SHP77 (cell line): ENCODE results near the gene GNRH2.
"Not testable (repeated sequence)": the region's sequence is repeated elsewhere in the genome, so short reads cannot be mapped to it uniquely, and the experiment has no call there.

ENCODE experiments used
- DNase-seq, 2 experiments: peaks; one replicate each; lab custom pipeline; 2025; lab: John Stamatoyannopoulos, UW

GNRH2 gene

DNA sequence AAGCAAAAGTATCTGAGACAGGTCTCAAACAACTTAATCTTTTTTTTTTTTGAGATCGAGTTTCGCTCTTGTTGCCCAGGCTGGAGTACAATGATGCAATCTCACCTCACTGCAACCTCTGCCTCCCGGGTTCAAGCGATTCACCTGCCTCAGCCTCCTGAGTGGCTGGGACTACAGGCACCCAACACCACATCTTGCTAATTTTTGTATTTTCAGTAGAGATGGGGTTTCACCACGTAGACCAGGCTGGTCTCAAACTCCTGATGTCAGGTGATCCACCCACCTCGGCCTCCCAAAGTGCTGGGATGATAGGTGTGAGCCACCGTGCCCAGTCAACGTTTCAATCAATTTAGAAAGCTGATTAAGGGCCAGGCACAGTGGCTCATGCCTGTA is 29.8 kb downstream of the GNRH2 start:
- not testable (repeated sequence) for DNase-seq

DNA sequence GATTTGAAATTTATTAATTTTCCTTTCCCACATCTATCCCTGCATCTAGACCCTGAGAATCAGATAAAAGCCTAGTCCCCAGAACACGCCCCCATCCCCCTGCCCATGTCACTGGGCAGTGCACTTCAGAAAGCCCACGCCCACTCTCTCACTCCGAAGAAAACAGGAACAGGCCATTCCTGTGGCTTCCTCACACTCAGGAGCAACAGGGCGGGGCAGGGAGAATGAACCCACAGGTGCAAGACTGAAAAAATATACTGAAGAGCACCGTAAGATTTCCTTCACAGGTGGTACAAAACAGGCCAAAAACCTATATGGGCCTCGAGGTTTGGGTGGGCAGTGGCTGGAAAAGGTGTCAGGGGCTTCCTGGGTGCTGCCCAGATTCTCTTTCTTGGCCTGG is 31.4 kb downstream of the GNRH2 start:
- DNase-seq = no peak

DNA sequence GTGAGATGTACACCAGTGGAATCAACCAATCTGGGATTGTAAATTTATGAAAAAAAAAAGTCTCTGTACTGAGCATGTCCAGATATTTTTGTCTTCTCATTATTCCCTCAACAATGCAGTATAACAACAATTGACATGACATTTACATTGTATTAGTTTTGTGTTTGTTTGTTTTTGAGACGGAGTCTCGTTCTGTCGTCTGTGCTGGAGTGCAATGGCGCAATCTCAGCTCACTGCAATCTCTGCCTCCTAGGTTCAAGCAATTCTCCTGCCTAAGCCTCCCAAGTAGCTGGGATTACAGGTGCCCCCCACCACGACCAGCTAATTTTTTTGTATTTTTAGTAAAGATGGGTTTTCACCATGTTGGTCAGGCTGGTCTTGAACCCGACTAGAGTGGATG is 31.9 kb downstream of the GNRH2 start:
- DNase-seq = not testable (repeated sequence)

DNA sequence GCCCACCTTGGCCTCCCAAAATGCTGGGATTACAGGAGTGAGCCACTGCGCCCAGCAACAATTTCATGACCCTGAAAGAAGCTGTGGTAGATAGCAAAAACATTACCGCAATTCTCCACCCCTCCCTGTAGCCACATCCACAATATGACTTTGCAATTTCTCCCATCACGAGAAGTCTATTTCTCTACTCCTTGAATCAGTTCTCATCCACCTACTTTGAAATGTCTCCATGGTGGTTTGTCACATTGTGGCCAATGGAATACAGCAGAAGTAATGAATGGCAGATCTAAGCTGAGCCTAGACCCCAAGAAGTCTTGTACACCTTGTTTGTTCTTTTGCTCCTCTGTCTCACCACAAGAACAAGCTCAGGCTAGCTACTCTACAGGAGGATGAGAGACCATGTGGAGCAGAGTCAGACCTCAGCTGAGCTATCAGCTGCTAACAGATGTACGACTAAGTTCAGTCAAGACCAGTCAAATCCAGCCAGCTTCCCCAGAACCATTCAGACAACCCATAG is 34.3 kb downstream of the GNRH2 start:
- no peak for DNase-seq

DNA sequence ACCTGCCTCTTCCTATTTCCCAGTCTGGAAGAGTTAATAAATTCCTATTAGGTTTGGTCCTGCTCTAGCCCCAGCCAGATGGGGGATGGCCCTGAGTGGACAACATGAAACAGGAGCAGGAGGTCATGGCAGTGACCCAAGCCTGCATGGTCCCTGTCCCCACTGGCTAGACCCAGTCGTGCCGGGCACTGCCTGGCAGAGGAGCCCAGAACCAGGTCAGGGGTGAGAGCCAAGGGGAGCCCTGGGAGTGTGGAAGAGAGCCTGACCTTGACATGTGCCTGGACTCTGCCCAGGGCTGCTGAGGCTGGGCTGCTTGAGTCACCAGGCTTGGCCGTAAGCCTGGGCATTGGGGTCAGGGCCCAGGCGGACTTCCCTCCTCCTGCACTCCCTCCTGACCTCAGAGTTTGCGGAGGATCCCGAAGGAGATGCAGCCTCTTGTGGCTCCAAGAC is 37.5 kb downstream of the GNRH2 start:
- no peak for DNase-seq

DNA sequence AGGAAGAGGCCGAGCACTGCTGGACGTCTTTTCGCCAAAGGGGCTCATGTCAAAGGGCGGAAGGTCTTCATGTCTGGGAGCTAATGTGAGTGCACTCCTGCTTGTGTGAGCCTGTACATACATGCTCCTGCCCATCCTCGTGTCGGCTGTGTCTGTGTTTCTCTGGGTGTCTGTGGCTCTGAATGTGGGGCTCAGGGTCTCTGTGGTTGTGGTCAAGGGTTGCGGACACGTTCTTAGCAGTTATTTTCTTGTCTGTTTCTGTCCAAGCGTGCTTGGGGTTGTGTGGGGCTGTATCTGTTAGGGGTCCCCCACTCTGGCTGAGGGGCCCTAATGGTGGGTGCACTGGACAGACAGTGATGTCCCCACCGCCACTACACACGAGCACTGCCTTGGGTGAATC is 38.2 kb downstream of the GNRH2 start:
- no peak for DNase-seq

DNA sequence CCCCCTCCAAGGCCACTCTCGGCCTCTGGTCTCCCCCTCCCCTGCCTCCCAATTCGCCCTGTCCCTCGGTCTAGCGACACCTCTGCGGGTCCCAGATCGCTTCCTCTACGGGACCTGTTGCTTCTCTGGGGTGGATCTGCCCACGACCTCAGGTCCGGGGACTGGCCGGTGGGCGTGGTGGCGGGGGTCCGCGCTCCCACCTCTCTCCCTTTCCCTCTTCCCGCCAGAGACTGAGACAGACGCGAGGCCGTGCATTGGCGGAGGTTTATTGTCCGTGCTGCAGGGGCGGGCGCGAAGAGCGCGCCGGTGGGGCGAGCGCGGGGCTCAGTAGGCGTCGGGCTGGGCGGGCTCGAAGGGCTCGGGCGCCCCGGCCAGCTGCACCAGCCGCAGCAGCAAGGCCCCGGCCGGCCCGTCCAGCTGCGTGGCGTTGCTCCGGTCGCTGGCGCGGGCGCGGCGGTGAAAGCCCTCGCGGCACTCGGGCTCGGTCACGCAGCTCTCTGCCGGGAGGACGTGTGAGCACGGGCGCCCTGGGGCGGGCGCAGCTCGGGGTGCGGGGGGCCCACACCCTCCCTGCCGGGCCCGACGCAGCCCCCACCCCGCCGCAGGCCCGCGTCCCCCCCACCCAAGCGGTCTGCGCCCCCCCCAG is 39.0 kb downstream of the GNRH2 start:
- DNase-seq = no peak

DNA sequence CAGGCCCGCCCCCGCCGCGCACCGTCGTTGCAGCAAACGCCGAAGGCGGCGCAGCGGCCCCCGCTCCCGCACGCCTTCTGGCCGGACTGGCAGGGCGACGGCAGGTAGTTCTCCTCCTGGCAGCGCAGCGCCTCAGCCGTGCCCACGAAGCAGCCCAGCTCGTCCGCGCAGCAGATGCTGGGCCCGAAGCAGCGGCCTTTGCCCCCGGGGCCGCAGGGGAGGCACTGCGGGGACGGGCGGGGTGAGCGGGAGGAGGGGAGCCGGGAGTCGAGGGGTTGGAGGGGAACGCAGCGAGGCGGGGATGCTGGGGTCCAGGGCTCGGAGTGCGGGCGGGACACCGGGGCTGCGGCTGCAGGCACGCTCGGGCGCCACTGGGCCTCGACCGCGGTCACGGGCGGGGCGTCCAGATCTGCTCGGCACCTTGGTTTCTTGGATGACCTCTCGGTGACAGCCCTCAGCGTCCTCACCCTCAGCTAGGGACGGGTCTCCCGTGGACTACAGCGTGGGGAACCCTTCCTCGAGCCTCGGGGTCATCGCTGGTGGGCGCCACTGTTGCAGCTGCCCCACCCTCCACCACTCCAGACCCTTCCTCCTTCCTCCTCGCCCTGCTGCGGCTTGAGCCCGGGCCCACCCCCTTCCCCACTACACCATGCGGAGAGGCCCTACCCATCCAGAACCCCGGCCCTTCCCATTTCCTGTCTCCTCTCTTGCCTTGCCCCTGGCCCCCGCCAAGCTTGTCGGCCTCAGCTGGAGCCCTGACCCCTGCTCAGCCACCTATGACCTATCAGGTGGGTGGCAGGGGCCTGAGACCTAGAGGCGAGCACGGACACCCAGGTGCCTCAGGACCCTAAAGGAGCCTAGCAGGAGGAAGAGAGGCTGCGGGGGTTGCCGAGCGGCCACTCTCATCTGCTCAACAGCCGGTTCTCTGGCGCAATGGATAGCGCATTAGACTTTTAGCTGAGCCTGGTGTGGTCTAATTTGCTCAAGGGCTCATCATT is 39.8 kb downstream of the GNRH2 start:
- no peak for DNase-seq

DNA sequence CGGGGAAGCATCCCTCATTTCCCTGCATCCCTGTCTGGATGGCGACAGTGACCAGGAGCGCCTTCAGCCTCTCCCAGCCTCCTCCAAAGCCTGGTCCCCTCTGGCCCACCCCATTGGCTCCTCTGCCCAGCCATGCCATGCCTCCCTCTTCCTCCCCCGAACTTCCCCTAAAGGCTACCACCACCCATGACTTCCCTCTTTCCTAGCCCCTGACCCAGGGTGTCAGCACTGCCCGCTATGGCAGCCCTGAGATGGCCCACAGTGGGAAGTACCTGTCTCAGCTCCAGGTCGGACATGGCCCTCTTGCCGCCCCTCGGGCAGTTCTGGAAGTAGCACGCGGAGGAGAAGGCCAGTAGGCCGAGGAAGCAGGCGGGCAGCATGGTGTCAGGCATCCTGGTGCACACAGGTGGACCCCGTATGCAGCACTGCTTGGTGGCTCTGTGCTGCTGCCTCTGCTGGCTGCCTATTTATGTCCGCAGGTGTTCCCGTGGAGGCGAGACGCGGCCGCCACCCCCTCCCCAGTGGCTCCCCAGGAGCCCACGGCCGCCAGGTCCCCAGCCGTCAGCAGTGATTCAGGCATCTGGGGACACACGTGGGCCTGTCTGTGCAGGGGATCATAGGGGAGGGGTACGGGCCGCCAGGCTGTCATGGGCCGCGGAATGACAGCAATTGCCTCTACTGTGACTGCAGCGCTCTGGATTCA is 41.0 kb downstream of the GNRH2 start, which contains the start of gene AVP:
TSS of gene AVP (minus strand) at position 442 of the 703 bp plus-strand sequence. CDS start at position 392, 50 bp downstream.
- no peak for DNase-seq

DNA sequence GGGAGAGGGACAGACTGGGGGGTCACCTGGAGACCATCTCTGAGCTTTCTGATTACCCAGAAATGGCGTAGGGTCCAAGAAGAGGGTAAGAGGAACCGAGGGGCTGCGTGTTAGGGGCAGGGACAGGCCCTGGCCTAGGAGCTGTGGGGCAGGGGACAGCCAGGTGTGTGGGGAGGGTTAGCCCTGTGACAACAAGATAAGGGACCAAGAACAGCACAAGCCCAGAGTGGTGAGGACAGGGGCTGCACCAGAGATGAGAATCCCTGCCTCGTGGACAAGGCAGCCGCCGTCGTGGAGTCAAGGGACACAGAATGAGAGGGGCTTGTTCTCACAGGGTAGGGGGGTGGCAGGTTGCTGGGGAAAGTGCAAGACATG is 41.6 kb downstream of the GNRH2 start:
- DNase-seq = no peak

DNA sequence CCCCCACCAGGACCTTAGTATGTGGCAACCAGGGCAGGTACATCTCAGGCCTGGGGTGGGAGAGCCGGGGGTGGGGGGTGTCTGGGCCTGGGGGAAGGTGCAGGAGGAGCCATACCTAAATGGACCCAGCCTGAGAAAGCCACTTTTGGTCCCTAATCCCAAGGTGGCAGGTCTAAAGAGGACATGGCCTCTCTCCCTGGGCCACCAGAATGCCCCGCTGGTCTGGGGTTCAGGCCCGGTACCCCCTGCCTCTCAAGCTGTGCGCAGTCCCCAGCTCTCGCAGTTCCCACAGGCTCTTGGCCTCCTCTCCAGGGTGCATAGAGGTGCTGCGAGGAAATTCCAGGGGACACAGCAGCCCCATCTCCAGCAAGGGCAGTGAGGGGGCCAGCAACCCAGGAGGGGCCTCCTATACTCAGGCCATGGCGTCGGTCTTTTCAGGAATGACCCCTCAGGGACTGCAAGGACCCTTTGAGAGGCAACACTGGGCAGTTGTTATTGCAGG is 42.2 kb downstream of the GNRH2 start:
- DNase-seq = no peak

DNA sequence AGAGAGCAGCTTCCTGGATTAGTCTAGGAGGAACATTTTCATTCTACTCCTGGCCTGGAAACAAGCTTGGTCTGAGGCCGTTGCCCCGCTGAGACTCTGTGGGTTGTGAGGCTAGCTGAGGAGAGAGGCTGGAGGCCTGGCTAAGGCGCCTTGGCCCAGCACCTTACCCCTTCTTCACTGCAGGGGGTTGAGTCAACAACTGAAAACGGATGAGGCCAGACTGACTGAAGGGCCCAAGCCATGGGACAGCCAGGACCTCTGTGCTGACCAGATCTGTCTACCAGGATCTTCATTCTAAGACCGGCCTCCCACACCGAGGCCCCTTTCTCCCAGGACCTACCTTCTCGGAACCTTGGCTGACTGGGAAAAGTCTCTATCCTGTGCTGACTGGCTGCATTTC is 44.6 kb downstream of the GNRH2 start:
- DNase-seq = no peak

DNA sequence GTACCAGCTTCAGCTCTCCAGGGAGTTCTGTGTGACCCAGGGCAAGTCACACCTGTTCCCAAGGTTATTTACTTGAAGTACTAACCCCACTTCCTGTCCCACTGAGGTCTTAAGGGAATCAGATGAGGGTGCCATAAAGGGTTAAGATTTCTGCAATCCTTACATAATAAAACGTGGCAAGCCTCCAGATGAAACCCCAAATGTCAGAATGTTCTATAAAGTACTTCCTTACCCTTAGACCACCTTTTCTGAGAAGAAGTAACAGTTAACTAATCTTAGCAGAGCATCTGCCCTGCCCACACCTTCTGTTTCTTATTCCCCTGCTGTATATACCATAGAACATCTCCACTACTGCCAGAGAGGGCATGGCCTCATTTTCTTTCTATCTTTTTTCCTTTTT is 47.1 kb downstream of the GNRH2 start:
- no peak for DNase-seq

DNA sequence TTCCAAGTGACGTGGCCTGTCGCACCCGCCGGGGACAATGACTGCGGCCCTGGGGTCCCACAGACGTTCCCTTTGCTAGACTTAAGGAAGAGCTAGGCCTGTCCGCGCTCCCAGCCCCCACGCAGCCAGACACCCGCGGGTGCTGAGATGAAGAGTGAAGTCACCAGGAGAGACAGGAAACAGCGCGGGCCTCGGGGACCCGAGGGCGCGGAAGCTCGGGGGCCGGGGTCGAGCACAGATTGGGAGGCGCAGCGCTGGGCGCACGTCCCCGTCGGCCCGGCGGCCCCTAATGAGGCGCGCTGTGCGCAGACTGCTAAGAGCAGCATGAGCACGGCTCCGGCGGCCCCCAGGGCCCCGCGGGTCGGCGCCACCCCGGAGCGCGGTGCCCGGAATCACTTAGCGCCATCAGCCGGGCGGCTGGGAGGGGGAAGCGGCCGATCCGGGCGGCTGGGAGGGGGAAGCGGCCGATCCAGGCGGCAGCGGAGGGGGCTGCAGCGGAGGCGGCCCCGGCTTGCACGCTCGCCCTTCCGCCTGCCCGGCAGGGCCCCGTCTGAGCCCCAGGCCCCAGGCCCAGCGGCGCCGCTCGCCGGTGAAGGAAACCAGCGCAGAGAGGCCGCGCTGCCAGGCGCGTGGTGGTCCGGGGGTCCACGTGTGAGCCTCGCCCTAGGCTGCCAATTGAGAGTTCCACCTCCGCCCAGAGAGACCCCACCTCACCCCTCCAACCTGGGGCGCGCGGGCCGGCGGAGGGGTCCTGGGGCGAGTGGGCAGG is 49.4 kb downstream of the GNRH2 start:
- no peak for DNase-seq

DNA sequence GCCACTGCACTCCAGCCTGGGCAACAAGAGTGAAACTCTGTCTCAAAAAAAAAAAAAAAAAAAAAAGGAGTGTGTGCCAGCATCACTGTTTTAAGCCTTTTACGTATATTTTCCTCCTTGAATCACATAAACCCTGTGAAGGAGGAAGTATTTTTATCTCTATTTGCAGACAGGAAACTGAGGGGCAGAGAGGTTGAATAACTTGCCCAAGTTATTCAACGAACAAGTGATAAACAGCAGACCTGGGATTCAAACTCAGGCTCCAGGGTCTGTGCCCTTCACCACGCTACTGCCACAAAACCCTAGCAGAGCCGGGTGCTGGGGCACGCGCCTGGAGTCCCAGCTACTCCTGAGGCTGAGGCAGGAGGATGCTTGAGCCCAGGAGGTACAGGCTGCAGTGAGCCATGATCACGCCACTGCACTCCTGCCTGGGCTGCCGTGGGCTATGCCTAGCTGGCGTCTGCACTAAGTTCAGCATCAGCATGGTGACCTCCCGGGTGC is 50.5 kb downstream of the GNRH2 start:
- no peak for DNase-seq

DNA sequence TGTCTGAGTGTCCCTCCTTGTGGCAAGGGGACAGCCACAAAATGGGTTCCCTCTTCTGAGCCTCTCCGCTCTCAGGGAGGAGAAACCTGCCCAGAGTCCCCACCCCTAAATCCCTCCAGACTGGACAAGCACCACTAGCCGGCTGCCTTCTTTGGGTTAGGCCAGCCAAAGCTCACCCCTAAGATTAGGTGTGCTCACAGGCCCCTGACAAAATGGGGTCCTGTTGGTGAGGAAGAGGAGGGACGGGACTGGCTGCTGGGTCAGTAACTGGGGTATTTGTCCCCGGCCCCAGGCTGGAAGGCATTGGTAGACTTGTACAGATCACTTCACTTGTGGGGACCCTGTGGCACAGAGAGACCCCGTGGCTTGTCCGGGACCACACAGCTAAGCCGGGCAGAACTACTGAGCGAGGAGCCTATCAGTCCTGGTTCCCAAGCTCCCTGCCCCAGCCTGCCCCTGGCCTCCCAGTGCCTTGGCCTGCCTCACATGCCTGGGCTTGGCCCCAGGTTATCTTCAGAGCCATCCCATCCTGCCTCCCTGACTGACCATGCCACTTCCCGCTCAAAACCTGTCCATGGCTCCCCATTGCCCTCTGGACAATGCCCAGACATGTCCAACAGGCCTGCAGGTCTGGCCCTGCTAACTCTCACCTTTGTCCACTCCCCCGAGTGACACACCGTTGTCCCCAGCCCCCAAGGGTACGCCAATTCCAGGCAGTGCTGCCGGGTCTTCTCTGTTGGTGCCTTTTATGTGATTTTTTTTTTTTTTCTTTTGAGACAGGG is 51.6 kb downstream of the GNRH2 start:
- no peak for DNase-seq
